NK-92 (cell line): Measurements from ENCODE around the gene PERP.
"Not testable (repeated sequence)": the region's sequence is repeated elsewhere in the genome, so short reads cannot be mapped to it uniquely, and the experiment has no call there.

Source experiments
- DNase-seq: peaks from one replicate; lab custom pipeline; 2025; ENCODE audit not compliant: unreplicated experiment; lab: John Stamatoyannopoulos, UW

PERP gene

DNA sequence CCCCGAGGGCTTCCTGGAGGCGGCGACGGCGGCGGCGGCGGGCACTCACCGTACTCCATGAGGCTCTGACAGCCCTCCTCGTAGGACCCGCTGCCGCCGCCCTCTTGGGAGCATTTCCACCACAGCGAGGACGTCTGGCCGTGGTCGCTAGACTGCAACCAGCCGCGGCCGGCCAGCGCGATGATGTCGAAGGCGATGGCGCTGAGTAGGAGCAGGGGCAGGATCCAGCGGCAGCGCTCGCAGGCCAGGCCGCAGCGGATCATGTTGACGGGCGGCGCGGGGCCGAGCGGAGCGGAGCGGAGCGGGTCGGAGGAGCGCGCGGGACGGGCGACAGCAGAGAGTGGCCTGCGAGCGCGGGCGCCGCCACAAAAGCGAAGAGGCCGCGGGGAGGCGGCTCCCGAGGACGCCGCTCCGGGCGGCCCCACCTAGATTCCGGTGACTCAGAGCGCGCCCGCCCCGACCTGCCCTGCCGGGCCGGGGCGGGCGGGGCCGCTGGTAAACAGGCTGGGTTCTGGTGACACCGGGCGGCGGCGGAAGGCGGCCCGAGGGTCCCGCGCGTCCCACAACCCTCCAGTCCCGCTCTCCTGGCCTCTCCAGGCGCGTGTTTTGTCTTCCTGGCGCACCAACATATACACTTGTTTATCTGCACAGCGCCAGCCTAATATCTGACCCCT is at the start of gene PERP:
PERP (minus strand) TSS at position 342 of the 674 bp plus-strand sequence; CDS start at position 263, 79 bp downstream.
- no peak for DNase-seq

DNA sequence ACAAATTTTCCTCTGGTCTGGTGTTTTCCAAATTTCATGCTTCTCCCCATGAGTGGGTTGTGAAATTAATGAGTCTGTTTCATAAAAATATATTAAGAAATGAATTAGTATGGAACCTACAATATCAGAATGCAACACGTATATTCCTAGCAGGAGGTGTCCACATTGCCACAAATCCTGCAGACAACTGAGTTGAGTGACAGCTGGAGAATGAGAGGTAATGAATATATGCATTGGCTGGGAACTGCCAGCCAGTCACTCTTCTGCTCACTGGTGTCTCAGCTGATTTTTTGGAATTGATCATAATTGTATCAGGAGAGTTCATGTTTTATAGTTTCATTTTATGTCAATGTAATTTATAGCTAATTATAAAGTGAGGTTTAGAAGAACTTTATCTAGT is 48.2 kb upstream of the PERP start:
- no peak for DNase-seq

DNA sequence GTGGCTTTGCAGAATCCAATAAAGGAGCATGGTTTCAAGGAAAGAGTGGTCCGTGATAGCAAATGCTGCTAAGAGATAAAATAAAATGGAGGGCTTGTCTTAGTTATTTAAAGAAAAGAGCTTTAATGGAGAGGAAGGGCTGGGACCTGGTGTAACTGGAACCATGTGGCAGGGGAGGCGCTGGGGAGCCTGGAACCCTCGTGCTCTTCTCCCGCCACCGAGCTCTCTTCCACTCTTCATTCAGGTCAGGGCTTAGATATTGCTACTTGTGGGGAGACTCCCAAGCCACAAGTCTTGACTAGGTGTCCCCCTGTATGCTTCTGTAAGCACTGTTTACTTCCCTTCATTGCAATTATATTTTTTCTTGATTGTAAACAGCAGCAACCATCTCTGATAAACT is 39.3 kb upstream of the PERP start:
- no peak for DNase-seq

DNA sequence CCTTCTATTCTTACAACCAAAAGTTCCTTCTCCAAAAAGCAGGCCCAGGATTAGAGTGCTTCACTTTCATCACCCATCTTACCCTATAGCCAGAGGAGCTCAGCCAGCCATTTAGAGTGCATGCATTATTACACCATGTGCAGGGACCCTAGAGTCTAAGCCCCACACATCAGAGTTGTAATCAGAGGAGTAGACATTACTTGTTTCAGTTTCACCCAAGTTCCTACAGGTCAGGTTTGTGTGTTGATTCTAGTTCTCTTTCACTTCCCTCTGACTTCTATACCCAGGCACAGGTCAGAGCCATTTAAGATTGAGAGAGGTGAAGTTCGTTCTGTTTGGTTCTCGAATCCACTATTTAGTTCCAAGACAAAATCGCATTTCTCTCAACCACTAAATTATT is 38.2 kb upstream of the PERP start:
- DNase-seq = no peak

DNA sequence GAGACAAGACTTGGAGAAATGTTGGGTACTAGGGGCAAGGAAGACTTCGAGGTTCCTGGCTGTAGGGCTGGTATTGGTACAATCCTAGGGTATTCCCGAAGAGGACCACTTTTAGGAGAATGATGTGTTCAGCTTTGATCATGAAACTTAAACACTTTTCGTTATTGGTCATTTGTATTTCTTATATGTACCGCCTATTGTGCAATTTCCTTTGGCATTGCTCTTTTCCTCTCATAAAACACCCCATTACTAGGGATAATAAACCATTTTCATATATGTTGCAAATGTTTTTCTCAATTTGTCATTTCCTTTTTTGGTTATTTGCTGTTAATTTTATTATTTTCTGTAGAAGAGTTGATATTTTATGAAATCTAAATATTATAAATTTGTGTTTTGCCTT is 35.6 kb upstream of the PERP start:
- DNase-seq = no peak

DNA sequence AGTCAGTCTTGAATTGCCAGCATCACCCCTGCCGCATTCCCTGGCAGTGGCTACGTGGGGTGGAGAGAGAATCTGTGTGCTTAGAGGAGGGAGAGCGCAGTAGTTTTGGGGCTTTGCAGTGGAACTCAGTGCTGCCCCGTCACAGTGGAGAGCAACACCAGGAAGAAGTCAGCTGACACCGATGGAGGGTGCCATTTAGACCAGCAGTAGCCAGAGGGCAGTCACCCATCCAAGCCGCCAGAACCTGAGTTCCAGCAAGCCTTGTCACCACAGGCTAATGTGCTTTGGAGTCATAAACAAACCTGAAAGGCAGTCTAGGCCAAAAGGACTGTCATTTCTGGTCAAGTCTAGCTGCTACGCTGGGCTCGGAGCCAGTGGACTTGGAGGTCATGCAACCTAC is 22.0 kb upstream of the PERP start:
- no peak for DNase-seq

DNA sequence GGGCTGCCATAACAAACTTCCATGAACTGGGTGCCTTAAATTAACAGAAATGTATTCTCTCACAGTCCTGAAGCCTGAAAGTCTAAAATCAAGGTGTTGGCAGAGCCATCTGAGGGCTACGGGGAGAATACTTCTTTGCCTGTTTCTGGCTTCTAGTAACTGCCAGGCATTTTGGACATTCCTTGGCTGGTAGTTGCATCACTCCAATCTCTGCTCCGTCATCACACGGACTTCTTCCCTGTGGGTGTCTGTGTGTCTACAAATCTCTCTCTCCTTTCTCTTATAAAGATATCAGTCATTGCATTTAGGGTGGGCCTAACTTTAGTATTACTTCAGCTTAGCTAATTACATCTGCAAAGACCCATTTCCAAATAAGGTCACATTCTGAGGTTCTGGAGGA is 20.9 kb upstream of the PERP start:
- DNase-seq = no peak

DNA sequence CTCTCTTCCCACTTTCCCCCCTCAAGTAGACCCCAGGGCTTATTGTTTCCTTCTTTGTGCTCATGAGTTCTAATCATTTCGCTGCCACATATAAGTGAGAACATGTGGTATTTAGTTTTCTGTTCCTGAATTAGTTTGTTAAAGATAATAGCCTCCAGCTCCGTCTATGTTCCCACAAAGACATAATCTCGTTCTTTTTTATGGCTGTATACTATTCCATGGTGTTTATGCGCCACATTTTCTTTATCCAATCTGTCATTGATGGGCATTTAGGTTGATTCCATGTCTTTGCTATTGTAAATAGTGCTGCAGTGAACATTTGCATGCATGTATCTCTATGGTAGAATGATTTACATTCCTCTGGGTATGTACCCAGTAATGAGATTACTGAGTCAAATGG is 16.9 kb upstream of the PERP start:
- DNase-seq = no peak

DNA sequence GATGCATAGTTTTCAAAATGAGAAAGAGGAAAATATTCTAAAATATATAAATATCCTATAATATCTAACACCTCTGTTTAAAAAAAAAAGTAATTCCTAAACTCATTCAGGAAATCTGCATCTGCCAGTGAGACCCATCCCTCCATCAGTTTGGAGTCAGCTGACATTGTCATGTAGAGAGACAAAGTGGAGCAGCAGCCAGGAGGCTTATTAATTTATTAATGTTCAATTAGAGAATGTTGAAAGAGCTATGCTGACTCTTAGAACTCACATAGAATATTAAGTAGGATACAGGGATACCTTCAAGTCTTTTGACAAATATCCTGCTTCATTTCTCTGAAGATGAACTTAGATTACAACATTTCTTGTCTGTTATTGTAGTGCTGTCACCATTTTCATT is 12.8 kb upstream of the PERP start:
- no peak for DNase-seq

DNA sequence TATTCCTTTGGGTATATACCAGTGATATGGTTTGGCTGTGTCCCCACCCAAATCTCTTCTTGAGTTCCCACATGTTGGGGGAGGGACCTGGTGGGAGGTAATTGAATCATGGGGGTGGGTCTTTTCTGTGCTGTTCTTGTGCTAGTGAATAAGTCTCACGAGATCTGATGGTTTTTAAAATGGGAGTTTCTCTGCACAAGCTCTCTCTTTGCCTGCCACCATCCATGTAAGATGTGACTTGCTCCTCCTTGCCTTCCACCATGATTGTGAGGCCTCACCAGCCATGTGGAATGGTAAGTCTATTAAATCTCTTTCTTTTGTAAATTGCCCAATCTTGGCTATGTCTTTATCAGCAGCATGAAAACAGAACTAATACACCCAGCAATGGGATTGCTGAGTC is 12.0 kb upstream of the PERP start:
- DNase-seq = not testable (repeated sequence)

DNA sequence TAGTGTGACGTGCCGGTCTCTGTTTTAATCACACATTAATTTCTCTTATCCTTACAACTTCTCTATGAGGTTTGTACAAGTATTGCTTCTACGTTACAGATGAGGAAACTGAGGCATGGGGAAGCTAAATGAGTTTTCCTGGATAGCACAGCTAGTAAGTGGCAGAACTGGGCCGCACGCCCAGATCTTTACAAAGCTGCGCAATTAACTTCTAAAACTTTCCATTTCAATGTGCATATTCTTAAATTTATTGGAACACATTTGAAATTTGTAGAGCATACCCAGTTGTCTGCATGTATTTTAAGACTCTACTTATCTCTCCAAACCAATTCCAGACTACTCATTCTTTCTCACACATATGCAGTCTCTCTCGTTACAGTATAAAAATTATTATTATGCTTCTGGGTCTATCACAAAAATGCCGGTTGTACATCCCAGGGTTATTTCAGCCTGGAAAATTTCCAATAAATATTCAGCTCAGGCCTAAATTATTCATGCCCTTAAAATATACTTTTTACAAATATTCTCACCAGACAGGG is 10.2 kb upstream of the PERP start:
- no peak for DNase-seq

DNA sequence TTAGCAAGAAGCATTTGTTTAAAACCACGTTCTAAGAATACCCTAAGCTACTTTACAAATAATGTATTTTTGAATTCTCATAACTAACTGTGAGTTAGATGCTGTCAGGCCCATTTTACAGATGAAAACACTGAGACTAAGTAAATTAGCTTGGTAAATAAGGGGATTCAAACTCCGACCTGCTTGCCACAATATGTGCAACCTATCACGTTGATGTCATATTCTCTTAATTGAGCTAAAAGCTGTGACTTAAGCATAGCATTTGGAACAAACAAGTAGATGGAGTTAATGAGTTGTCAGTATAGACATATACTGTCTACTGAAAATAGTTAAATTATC is 9.4 kb upstream of the PERP start:
- DNase-seq = no peak

DNA sequence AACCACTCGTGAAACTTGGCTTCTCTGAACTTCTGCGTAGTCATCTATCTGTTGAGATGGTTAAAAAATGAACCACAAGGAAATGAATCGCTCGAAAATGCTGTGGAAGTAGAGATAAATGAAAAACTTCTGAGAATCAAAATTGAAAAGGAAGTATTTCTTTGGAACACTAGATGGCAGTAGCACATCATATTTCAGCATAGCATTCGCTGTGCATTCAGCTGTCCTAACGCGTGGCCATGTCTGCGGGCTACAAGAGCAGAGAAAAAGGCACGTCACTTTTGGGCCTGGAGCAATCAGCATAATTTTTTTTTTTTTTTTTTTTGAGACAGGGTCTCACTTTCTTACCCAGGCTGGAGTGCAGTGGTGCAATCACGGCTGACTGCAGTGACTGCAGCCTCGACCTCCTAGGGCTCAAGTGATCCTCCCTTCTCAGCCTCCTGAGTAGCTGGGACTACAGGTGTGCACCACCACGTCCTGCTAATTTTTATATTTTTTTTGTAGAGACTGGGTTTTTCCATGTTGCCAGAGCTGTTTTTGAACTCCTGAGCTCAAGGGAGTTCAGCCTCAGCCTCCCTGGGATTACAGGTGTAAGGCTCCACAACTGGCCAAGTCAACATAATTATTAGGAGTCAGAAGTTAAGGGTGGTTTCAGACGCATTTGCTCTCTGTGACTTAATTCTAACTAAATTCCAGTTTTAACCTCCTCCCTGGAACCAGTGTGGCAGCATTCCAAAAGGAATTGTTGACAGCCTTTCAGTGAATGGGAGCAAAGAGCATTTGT is 8.8 kb upstream of the PERP start:
- DNase-seq = no peak

DNA sequence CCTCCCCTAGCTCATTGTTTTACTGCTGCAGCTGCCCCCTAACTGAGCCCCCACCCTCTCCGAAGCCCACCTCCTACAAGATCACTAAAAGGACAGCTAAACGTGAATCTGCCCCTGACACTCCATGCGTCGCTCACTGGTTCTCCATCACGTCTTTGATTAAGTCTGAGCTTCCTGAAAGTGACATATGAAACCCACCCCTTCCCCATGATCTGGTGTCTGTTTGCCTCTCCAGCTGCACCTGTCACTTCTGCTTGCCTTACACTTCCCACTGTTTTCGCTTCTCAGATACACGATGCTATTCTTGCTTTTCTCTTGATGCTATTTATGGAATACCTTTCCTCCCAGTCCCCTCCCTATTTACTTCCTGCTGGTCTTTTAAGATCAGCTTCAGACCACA is 8.0 kb upstream of the PERP start:
- DNase-seq = no peak

DNA sequence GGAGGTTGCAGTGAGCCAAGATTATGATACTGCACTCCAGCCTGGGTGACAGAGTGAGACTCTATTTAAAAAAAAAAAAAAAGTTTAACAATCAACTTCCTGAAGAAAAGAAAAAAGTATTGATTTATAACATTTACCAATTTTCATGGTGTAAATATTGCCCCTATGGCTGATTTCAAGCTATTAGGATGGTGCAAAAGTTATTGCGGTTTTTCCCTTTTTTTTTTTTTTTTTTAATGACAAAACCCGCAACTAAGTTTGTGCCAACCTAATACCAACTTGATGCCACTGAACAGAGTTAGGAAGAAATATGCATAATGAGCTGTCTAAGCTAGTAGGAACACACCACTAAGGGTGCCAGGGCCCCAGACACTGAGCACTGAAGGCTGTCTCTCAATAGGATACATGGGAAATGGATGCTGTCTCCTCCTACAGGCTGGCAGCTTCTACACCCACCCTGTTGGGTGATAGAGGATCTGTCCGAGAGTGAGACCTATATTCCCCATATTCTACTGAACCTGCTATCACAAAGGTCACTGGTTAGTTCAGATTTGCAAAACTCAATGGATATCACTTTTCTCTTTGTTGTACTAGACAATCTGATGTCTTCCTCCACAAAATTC is 6.5 kb upstream of the PERP start:
- DNase-seq = no peak

DNA sequence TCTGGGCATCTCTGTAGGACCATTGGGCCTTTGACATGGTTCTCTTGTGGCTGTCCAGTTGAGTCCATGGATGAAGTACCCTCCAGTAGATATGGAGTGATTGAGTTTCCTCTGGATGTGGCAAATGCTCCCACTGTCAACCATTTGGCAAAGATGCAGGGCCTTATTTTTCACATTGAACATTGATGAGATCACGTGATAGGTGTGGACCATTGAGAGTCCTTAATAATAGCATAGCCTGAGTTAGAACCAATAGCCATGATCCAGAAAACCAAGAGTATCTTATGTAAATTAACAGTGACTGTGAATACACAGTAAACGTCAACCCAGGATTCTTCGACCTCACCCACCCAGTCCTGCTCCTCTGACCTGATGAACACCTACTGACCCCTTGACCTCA is 3.0 kb upstream of the PERP start:
- no peak for DNase-seq

DNA sequence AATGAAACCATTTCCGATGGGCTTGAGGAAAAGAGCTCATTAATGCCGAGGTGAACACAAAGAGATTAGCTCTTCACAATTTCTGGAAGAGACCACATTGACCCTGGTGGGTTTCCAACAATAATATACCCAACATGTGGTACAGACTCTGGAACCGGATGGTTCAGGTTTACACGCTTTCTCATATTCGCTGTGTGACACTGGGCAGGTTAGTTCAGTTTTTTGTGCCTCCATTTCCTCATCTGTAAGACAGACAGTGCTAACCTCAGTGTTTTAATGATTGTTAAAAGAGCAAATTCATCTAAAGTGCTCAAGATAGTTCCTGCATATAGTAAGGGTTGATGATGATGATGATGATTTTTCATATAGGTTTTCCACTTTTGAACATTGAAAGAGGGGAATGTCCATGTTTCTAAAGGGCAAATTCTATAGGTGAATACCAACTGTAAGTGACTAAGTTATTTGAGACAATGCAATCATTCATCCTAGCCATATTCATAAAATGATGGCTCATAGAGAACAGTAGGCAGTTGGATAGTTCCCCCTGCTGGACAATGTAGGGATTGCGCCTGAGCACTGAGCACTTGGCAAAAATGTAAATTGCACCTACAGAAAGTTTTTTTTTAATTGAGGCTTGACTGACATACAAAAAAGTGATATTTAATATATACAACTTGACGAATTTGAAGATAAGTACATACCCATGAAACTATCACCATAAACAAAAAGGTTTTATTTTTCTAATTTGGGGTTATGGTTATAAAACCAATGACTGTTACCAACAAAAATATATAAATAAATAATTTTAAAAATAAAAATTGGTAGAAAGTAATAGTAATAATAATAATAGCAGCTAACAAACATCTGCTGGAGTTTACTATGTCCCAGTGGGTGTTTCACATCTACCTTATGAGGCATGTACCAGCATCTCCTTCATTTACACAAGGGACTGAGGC is 2.1 kb upstream of the PERP start:
- no peak for DNase-seq

DNA sequence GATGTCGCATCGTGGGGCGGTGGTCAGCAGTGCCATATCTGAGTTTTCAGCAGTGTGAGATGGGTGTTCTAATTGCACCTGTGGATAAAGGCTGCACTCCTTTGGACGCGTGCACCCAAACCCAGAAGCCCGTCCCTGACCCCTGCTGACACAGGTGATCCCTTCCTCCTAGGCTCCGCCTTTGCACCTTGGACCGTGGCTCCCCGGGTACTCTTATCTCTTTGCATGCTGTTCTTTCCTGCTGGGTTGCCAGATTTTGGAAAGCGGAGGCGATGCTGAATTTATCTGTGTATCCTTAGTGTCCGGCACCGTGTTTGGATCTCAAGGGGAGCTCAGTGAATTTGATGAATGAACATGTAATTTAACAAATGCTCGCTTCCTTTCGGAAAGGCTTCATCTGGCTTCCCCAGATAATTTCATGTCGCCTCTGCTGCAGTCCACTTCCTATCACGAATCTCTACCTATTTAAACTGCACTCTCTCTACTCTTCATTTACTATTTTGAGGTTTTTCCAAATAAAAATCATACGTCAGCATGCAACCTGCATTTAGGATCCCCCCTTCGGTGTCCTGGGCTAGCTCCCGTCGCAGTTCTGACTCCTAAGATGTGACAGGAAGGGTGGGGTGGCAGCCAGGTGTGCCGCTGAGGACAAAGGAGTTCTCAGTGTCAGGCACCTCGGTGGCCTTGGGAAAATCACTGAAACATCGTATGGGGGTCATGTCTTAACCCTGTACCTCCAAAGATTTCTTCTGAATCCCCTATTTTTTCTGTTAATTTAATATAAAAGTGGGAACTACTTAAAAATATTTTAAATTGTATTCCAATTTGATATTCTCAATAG is 753 bp upstream of the PERP start:
- no peak for DNase-seq

DNA sequence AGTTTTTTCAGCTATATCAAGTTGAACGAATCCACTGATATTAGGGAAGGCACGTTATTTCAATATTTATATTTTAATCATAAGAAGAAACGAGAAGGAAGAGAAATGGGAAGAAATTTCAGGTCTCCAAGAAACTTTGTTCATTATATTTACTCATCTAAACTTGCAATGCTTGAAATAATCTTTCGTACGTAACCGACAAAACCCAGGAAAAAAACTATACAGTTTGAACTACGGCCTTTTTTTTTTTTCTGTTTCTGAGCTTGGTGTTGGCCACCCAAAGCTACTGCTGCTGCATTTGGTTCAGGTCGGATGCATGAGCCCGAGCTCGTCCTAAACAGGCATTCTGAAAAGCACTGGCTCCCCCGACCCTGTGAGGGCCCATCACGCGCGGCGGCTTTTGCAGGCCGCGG is 548 bp downstream of the PERP start:
- DNase-seq = no peak
